AG04450 (cell line): Measurements from ENCODE around the gene IGSF11. TPM values are rescaled to one million over a fixed set of nuclear protein-coding genes. Genes with fewer than 3 reads are reported as not detected.
"Not testable (repeated sequence)": the region's sequence is repeated elsewhere in the genome, so short reads cannot be mapped to it uniquely, and the experiment has no call there.

ENCODE experiments used
- CTCF ChIA-PET: fragments of 300-600, 350-600 bp; formaldehyde crosslinking; extraction: SDS; loops from one replicate; lab custom pipeline; 2022; ENCODE audit warnings: antibody characterized with exemption, inconsistent platforms; lab: Charles Lee
- POLR2A ChIA-PET: fragments of 350-600 bp; formaldehyde crosslinking; extraction: SDS; loops from one replicate; lab custom pipeline; 2021; ENCODE audit warnings: antibody characterized with exemption, inconsistent platforms; lab: Yijun Ruan, JAX
- DNase-seq: peaks from one replicate; pipeline ENCODE4 v3.0.0-alpha.2; 2011; ENCODE audit warnings: low read depth, low spot score
- H3K27ac ChIP-seq: one replicate; pipeline ENCODE4 v1.5.1; 2012; ENCODE audit warnings: low read depth, low read length, control low read depth
- H3K27me3 ChIP-seq: one replicate; pipeline ENCODE4 v1.6.0; 2012; ENCODE audit warnings: low read length; ENCODE audit not compliant: control insufficient read depth, insufficient read depth
- H3K4me3 ChIP-seq: 2 replicates; pipeline ENCODE4 v1.5.1; 2011; ENCODE audit warnings: mild to moderate bottlenecking, low read depth, low read length, control low read depth
- H3K9me3 ChIP-seq: 2 replicates; pipeline ENCODE4 v1.5.1; 2012; ENCODE audit warnings: low read length; ENCODE audit not compliant: control insufficient read depth, insufficient read depth
- CTCF ChIP-seq: IDR thresholded peaks from 2 replicates; pipeline ENCODE4 v1.5.1; 2011; ENCODE audit warnings: low read depth, low read length, control low read depth, inconsistent platforms
- polyA plus RNA-seq: library from polyadenylated mRNA; depleted of rRNA; stranded (reverse); fragments of >200 nt; gene quantifications from 2 replicates; pipeline ENCODE4 v1.2.3, GENCODE V29; 2011; rRNA removed

The IGSF11 gene
- polyA plus RNA-seq, 1 experiment = 0.05 TPM

GRCh38 chr3:118859950-118860349 lies 174.7 kb downstream of the IGSF11 start:
- H3K27ac ChIP-seq = no peak overlapping the region
- H3K9me3 ChIP-seq = no peaks in the 10 kb centered on the region
- ChIA-PET POLR2A (no interaction called here), CTCF (no interaction called here)
- TF ChIP-seq CTCF = no peak
- no peak overlapping the region for H3K4me3 ChIP-seq
- H3K27me3 ChIP-seq = no peaks in the 10 kb centered on the region
- DNase-seq = no peak

GRCh38 chr3:118851466-118852193 lies 183.0 kb downstream of the IGSF11 start:
- H3K9me3 ChIP-seq, H3K27me3 ChIP-seq, POLR2A ChIA-PET, H3K4me3 ChIP-seq, DNase-seq, CTCF ChIA-PET, H3K27ac ChIP-seq: not testable (repeated sequence)

GRCh38 chr3:118850687-118851086 lies 184.0 kb downstream of the IGSF11 start:
- ChIA-PET POLR2A (no interaction called here), CTCF (no interaction called here)
- H3K9me3 ChIP-seq = no peaks in the 10 kb centered on the region
- DNase-seq = no peak
- no peaks in the 10 kb centered on the region for H3K27me3 ChIP-seq
- H3K4me3 ChIP-seq = no peak overlapping the region
- H3K27ac ChIP-seq = no peak overlapping the region
- no peak for TF ChIP-seq CTCF

Other genes starting within 250 kb of the IGSF11 start
- not detected in 2 replicates for gene TEX55, start 111.3 kb upstream of the IGSF11 start, polyA plus RNA-seq
- 0.32 and 0.43 TPM in 2 replicates for gene UPK1B, start 138.8 kb upstream of the IGSF11 start, polyA plus RNA-seq
- 24.6 and 32.6 TPM in 2 replicates for gene B4GALT4, start 206.0 kb upstream of the IGSF11 start, polyA plus RNA-seq